Gastroesophageal sphincter (tissue), 3 donors: Measurements from ENCODE around the gene ADAM22.

ENCODE experiments used
- CTCF ChIP-seq, 4 experiments: fragments of 200-600 bp in 2 of 4; fragments of 450-650 bp in 2 of 4; sonication (generic) in 1 of 4; IDR thresholded peaks; one replicate each; pipeline ENCODE4 v1.5.1; 2017 to 2019; ENCODE audit warnings: antibody characterized with exemption in 4 of 4, mild to moderate bottlenecking in 2 of 4, moderate library complexity in 2 of 4
- EP300 ChIP-seq: sonication (generic); formaldehyde crosslinking; IDR thresholded peaks from one replicate; pipeline ENCODE4 v1.6.1; 2017; ENCODE audit warnings: antibody characterized with exemption, mild to moderate bottlenecking
- POLR2A ChIP-seq, 2 donors: fragments of 450-650 bp; IDR thresholded peaks; one replicate each; pipeline ENCODE4 v1.6.1; 2017; ENCODE audit warnings: antibody characterized with exemption in 2 of 2, mild to moderate bottlenecking in 2 of 2, moderate library complexity in 1 of 2

- TF ChIP-seq CTCF (IDR thresholded peaks at IDR 0.05) (no peak), POLR2A (IDR thresholded peaks at IDR 0.05) (no peak), EP300 (no peak)
Observed at GRCh38 chr7:88116235-88116795, 182.3 kb downstream of the ADAM22 start.
